Ecto neural progenitor cell (in vitro differentiated cells): ENCODE results near the gene SLC44A4.
"Not testable (repeated sequence)": the region's sequence is repeated elsewhere in the genome, so short reads cannot be mapped to it uniquely, and the experiment has no call there.

ENCODE experiments used
- DNase-seq: peaks from one replicate; pipeline ENCODE4 v3.0.0-alpha.2; 2018; ENCODE audit warnings: low spot score

SLC44A4 gene

DNA sequence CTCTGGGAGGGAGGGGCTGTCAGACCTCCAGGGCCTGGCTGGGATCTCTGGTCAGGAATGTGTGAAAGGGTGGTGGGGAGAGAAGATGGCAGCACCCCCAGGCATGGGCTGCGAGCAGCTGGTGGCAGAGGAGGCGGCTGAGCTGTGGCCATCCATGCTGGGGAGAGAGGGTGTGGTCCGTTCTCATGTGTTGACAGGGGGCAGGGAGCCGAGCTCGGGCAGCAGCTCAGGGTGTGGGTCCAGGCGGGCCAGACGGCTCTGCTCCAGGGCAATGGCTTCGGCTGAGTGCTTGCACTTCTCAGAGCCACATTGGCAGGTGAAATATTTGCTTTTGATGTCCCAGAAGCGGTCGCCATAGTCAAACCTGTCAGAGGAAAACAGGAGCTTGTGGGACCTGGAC lies 1.1 kb upstream of the SLC44A4 start:
- DNase-seq: no peak

DNA sequence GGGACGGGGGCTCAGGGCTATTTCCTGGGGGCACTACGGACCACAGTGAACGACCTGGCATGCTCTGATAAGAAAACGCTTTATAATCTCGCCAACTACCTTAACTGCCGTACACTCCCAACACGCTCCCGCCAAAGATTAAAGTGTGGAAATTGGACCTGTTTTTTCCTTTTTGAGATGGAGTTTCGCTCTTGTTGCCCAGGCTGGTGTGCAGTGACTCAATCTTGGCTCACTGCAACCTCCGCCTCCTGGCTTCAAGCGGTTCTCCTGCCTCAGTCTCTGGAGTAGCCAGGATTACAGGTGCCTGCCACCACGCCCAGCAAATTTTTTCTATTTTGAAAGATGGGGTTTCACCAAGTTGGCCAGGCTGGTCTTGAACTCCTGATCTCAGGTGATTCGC lies 346 bp upstream of the SLC44A4 start:
- DNase-seq: no peak

DNA sequence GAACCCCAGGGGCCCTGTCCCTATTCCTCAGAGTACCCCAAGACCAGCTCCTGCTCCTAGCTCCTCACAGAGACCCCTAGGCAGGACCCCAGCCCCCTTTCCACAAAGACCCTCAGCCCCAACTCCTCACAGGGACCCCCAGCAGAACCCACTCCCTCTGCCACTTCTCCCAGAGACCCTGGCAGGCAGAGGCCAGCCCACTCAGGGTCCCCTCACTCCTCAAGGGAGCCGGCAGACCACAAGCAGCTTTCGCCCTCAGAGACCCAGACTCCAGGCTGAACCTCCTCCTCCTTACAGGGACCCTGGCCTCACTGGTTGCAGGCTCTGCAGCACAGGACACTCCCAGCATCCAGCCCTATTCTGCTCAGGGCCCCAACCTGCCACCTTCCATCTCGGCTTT lies 575 bp downstream of the SLC44A4 start:
- DNase-seq: no peak

DNA sequence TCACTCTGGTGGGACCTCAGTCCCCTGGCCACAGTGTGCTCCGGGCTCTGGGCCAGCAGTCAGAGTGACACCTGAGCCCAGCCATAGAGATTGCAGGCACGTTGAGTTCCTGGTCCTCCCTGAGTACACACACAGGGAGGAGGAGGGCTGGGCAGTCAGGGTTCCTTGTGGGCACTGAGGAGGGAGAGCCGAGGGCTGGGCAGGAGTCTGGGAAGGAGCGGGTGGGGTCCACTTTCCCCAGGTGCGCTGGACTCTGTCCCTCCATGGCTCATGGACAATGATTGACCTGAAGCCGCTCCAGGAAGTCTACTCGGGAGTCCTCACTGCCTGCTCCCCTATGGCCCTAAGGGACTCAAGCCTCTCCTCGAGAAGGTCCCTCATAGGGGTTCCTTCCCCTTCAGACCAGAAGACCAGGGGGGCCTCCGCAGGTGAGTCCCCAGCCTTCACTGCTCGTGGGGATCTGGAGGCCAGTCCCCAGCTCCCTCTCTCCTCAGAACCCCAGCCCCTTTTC lies 1.1 kb downstream of the SLC44A4 start:
- DNase-seq: no peak

DNA sequence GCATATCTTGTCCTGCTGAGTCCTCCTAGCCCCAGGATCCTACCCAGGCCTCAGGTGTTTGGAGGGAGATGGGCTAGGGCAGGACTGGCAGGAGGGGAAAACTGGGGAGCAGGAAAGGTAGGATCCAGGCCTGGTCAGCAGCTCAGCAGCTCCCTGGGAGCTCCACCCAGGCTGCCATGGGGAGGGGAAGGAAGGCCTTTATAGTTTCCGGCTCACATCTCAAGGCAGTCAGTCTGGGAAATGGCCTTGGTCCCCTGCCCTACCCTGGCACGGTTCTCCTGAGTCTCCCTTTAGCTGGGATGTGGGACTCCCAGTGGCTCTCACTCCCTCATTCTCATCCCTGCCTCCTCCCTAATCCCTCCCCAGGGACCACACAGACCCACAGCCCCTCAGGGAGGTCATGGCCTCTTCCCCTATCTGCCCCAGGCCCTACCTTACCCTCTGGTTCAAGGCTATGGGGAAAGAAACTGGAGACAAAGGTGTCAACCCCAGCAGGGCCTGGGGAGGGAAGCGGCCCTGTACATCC lies 1.6 kb downstream of the SLC44A4 start:
- DNase-seq: no peak

DNA sequence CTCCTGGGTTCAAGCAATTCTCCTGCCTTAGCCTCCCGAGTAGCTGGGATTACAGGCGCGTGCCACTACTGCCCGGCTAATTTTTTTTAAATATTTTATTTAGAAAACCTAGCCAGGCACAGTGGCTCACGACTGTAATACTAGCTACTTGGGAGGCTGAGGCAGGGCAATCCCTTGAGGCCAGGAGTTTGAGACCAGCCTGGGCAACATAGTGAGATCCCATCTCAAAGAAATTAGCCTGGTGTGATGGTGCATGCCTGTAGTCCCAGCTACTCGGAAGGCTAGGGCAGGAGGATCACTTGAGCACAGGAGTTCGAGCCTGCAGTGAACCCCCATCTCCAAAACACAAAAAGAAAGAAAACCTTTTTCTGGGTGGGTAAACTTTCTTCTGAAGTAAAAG lies 2.4 kb downstream of the SLC44A4 start:
- DNase-seq: no peak

DNA sequence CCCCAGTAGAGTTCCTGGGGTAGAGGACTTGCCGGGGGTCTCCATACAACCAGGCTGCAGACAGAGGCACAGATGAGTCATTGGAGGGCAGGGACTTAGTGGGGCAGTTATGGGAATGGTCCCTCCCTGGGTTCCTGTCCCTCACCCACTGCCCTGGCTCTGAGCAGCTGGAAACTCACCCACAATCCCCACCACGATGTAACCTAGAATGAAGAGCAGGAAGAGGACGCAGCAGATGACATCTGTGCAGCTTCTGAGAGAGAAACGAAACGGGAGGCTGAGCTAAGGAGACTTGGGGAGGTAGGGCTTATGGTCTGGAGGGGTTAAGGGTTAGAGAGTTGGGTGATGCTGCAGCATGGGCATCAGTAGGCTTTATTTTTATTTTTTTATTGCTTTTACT lies 2.9 kb downstream of the SLC44A4 start:
- no peak for DNase-seq

DNA sequence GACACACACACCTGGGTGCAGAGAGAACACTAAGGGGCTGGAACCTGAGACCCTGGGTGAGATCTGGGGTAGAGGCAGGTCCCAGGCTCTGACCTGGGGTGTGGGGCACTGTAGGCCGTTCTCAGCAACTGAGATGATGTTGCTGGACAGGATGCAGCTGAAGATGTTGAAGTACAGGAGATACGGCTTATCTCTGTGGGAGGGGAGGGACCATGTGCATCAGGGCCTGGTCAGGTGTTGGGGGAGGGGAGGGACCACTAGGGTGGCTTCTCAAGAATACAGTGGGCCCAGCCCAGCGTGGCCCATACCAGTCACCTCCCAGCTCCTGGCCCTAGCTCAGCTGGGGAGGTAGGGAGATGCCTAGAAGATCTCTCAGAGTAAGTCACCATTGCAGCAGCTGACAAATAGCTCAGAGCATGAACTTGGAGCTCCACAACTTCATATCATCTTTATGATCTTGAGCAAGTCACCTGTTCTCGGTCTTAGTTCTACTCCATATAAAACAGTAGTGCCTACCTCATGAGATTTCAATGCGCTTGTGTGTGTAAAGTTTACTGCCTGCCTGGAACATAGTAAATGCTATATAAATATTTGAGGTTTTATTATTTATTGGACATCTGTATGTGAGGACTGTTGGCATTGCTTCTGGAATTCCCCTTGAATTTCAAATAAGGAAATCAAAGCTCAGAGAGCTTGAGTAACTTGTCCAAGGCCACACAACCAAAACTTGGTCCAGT lies 3.8 kb downstream of the SLC44A4 start:
- no peak for DNase-seq

DNA sequence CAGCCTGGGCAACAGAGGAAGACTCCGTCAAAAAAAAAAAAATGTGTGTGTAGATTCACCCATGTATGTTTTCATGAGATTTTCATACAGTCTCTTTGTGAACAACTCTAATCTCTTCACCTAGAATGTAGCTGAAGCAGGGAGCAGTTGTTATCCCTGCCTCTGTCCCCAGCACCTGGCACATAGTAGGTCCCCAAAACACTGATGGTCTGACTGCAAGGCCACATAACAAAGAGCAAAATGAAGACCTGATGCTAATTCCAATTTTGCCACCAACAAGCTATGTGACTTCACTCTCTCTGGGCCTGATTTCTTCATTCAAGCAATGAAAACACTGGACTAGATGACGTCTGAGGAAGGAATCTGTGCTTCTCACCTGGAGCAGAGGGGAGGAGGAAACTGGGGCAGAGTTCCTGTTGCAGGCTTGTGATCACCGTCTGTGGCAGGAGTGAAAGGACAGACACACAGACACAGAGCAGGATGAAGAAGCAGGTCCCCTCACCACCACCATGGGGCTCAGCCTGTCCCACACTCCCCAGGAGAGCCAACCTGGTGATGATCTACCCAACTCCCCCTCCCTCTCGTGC lies 4.6 kb downstream of the SLC44A4 start:
- DNase-seq: no peak

DNA sequence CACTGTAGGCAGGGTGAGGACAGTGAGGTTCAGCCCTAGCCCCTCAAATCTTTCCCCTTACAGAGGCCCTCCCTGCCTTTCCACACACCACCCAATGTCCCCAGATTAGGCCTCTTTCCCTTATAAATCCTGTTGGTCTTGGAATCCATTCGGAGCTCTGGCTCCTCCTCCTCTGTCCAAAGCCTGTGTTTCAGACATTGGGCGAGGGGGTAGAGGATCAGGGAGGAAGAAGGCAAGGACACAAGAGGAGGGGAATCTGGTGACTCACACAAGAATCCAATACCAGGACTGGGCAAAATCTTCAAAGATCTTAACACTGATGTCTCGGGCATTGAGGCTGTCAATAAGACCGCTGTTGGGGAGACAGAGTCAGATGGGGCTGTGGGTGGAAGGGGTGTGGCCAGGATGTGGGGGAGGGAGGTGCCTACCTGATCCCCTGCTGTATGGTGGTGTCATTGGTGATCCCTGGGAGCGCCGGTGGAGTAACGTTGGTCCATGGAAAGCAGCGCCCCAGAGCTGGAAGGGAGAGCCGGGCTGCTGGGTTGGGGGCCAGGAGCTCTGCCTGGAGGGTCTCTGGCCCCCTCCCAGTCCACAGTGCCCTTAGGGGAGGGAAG lies 7.6 kb downstream of the SLC44A4 start:
- no peak for DNase-seq

DNA sequence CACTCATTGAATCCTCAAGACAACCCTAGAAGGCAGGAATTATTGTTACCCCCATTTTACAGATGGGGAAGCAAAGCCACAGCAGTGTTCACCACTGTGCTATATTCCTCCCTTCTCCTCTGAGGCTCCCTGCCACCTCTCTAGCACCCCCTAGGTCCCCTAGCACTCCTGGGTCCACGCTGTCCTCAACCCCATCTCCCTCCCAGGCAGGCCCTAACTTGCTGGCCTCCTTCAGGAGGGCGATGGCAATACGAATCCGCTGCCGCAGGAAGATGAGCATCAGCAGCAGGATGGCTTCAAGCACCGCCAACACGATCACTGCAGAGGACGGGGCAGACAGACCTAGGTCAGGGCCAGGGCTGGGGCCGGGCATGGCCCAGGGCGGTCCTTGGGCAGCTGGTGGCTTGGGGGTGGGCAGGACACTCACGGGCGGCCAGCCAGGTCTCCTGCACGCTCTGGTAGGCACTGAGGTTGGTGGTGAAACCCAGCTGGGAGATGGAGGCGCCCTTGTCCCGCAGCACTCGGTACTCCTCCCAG lies 8.3 kb downstream of the SLC44A4 start:
- no peak for DNase-seq

DNA sequence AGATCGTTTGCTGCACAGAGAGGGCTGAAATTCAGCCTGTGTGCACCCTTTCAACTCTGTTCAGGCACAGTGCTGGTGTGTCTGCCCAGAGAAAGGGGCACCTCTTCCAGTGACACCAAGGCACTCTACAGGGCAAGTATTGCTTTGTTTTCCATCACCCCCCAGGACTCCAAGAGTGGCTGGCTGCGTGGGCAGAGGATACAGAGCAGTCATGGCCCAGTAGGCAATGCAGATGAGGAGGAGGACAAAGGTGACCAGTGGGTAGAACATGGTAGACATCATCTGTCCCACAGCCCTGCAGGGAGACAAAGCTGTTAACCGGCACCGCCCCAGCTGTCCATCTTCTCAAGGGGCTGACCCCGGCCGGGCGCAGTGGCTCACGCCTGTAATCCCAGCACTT lies 9.5 kb downstream of the SLC44A4 start:
- peak; percentile 38 for DNase-seq

DNA sequence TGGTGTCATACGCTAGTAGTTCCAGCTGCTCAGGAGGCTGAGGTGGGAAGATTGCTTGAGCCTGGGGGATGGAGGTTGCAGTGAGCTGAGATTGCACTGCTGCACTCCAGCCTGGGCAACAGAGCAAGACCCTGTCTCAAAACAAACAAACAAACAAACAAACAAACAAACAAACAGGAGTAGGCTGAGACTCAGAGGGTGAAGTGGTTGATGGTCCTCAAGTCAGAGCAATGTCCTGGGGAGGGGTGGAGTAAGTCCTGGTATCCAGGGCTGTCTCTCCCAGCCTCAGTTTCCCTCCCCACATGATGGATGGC lies 10.2 kb downstream of the SLC44A4 start:
- DNase-seq: not testable (repeated sequence)

DNA sequence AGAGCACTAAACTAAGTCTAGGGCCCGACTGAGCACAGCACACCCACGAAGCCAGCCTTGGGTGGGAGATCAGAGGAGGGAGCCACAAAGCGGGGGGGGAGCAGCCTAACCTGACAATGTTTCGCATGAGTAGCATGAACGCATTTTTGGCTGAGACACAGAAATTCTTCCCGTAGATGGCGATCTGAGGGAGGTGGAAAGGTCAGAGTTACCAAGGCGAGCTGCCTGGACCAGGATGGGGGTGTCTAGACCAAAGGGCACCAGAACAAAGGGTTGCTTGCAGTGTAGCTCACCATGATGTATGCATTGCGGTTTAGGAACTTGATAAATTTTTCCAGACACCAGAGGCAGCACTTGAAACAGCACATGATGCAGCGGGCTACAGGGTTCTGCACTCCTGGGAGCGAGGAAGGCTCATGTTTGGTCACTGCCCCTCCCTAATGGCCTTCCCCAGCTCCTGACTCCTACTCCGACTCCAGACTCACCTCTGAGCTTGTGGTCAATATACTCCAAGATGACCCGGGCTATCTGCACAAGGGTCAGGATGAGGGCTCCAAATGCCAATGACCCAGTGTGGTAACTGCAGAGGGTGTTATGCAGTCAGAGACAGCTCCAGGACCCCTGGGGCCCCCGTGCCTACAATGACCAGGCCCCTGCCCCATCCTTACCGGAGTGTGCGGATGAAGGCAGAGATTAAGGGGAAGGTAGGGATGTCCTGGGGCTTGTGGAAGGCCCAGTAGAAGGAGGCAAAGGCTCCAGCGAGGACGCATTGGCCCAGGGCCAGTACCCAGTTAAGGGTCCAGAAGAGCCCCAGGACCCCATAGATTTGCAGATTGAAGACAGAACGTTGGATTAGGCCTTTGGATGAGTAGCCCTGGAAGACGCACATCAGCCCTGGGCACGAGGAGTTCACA lies 13.3 kb downstream of the SLC44A4 start:
- no peak for DNase-seq

DNA sequence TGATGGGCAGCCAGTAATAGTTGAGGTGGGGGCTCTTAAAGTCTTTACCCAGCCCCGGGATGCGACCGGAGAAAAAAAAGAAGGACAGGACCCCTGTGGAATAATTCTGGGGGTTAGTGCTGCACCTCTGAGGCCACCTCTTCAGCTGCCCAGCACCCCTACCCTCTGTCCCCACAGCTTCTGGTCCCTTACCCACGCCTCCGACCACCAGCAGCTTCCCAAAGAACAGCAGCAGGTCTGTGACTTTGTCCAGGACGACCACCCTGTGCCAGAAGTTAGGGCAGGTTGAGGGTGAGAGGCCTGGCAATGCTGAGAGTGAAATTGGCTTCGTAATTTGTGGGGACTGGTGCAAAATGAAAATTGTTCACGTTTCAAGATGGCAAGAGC lies 14.0 kb downstream of the SLC44A4 start:
- no peak for DNase-seq

DNA sequence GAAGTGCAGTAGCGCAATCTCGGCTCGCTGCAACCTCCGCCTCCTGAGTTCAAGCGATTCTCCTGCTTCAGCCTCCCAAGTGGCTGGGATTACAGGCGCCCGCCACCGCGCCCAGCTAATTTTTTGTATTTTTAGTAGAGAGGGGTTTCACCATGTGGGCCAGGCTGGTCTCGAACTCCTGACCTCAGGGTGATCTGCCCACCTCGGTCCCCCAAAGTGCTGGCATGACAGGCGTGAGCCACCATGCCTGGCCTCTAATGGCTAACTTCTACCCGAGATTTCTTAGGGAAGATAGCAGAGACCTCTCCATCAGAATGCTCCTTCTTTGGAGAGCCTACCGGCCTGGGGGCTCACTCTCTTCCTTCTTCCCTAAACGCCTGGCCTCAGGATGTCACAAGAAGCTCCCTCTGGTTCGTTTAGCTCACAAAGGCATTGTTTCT lies 14.7 kb downstream of the SLC44A4 start:
- not testable (repeated sequence) for DNase-seq

DNA sequence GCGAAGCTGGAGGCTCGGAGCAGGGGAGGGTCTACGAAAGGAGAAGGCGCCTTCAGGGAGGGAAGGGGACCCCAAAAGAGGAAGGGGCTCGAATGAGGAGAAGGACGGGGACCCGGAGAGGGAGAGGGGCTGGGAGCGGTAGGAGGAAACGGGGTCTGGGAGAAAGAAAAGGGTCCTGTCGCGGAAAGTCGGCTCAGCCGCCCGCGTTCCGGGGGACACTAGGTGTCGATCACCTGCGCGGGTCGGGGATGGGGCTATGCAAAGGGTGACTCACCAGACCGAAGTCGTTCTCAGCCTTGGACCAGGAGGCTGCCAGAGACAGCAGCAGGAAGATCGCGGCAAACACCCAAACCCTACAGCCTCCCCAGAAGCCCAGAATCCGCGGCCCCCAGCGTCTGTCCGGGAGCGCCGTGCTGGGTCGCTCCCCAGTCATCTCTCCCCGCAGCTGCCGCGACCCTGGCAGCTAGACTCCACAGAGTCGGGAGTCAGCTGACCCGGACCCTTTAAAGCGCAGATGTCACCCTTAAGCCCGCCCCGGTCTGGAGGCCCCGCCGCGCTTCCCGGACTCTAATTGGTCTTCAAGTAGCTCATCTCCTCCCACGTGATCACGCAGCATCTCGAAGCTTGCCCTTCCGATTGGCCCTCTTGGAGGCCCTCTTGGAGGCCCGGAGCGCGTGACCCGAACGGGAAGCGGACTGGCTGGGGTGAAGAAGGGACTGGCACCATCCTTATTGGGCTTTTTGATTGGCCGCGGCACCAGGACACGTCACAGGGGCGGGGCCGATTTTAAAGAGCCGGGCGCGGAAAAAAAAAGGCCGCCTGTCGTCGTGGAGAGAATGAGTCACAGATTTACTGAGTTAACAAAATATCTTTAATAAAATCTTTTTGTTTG lies 16.2 kb downstream of the SLC44A4 start, which contains the start of gene NEU1:
TSS of gene NEU1 (minus strand) at position 478 of the 892 bp plus-strand sequence. CDS start at position 433, 45 bp downstream.
- peak; percentile 99 for DNase-seq

DNA sequence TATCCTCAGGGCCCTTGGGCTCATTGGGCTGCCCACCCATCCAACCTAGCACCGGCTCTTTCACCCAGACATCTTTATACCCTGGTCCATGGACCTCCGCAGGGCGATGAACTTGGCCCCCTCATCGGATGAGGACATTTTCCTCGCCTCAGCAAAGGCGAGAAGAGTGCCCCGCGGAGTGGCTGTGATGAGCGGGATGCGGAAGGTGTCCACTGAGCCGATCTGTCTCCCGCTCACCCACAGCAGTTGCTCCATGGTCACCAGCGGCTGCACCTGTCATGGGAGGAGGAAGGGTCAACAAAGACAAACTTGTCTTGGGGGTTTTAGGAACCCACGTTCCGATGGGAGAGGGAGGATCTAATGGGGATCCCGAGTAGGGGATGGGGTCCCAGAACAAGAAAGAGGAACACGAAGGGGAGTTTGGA lies 16.9 kb downstream of the SLC44A4 start:
- DNase-seq: no peak

DNA sequence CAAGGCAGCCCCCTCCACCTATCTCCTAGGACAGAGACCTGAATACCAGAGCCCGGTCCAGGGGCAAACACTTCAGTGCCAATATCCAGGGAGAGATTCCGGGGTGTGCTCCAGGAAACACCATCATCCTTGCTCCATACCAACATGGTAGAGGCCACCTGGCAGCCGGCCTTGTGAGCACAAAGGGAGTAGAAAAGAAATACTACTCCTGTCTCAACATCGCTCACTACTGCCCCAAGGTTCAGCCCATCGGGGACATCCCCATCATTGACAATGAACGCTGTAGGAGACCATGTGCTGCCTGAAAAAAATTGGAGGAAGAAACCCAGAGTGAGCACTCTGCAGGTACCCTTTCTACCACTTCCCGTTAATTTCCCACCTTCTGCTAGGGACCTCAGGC lies 17.6 kb downstream of the SLC44A4 start:
- DNase-seq: no peak

DNA sequence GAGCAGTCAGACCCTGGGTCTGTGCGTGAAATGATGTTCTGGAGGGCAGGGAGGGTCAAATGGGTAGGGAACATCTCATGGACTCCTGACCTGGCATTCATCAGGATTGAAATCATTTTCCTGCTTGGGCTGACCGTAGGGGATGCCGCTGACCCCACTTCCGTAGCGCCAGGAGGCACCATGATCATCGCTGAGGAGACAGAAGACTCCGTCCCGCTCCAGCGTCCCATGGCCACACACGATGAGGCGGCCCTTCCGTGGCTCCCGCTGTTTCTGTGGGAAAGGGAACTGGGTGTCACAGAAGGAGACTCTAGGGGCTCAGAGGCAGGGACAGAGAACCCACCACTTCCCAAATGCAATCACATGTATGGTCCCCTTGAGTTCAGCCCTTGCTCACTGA lies 18.4 kb downstream of the SLC44A4 start:
- no peak for DNase-seq

DNA sequence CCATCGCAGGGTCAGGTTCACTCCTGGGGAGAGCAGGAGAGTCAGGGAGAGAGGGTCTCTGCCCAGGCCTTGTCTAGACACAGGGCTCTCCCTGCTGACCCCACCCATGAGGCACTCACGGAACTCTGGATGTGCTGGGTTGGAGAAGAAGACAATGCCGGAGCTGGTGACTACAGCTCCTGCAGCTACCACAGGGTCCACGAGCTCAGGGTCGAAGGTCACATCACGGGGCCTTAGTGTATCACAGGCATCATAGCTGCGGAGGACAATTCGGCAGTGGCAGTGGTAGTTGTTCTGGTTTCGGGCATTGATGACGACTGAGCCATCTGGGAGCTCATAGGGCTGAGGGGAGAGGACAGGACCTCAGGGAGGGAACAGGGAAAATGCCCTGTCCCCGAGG lies 18.9 kb downstream of the SLC44A4 start:
- DNase-seq: no peak
